GM21529 (cell line): Measurements from ENCODE around the gene CNNM3.
"Not testable (repeated sequence)": the region's sequence is repeated elsewhere in the genome, so short reads cannot be mapped to it uniquely, and the experiment has no call there.

ENCODE experiments used
- ATAC-seq: cut with Tn5 transposase; IDR thresholded peaks from one replicate; pipeline ENCODE4 v1.9.1; 2021; ENCODE audit not compliant: unreplicated experiment

CNNM3 gene

GRCh38 chr2:96860065-96861029, 44.3 kb downstream of the CNNM3 start:
- no peak for ATAC-seq

GRCh38 chr2:96861074-96861473, 45.0 kb downstream of the CNNM3 start:
- no peak for ATAC-seq

GRCh38 chr2:96863056-96863455, 47.0 kb downstream of the CNNM3 start:
- ATAC-seq: not testable (repeated sequence)

GRCh38 chr2:96863575-96864342, 47.7 kb downstream of the CNNM3 start:
- ATAC-seq: no peak

- ATAC-seq: no peak
Measured at GRCh38 chr2:96864343-96865091, 48.4 kb downstream of the CNNM3 start.

- no peak for ATAC-seq
Measured at GRCh38 chr2:96865654-96866053, 49.6 kb downstream of the CNNM3 start.

GRCh38 chr2:96866149-96866548, 50.1 kb downstream of the CNNM3 start:
- no peak for ATAC-seq

- no peak for ATAC-seq
Measured at GRCh38 chr2:96866586-96866985, 50.5 kb downstream of the CNNM3 start.

GRCh38 chr2:96866986-96867755, 51.1 kb downstream of the CNNM3 start:
- no peak for ATAC-seq

GRCh38 chr2:96867756-96868554, 51.9 kb downstream of the CNNM3 start:
- ATAC-seq: peak; percentile 26

- peak; percentile 46 for ATAC-seq
Measured at GRCh38 chr2:96868555-96869280, 52.6 kb downstream of the CNNM3 start.

- ATAC-seq: peak; percentile 25
Measured at GRCh38 chr2:96869281-96869821, 53.3 kb downstream of the CNNM3 start.

- no peak for ATAC-seq
Measured at GRCh38 chr2:96869822-96870625, 54.0 kb downstream of the CNNM3 start, which contains the start of gene SEMA4C. SEMA4C (minus strand) TSS chr2:96870080; CDS start chr2:96867886, 2,194 bp downstream.

GRCh38 chr2:96870626-96871255, 54.7 kb downstream of the CNNM3 start:
- ATAC-seq: no peak

GRCh38 chr2:96872591-96873349, 56.7 kb downstream of the CNNM3 start:
- ATAC-seq: no peak

GRCh38 chr2:96873651-96874096, 57.6 kb downstream of the CNNM3 start:
- no peak for ATAC-seq
